DMS 273 (cell line): ENCODE measurements around the gene KCTD7.
A peak's percentile ranks its signal among the peaks of the same experiment; 100 is the strongest.
"Not testable (repeated sequence)": the region's sequence is repeated elsewhere in the genome, so short reads cannot be mapped to it uniquely, and the experiment has no call there.

Experiments
- DNase-seq: peaks from one replicate; lab custom pipeline; 2025; ENCODE audit not compliant: unreplicated experiment; lab: John Stamatoyannopoulos, UW

KCTD7 gene

GRCh38 chr7:66653719-66654274 is 25.1 kb downstream of the KCTD7 start:
- not testable (repeated sequence) for DNase-seq

GRCh38 chr7:66654275-66655112 is 25.8 kb downstream of the KCTD7 start:
- DNase-seq = peak; percentile 100

- DNase-seq = peak; percentile 78
These were observed 26.6 kb downstream of the KCTD7 start for GRCh38 chr7:66655113-66655806.

GRCh38 chr7:66655826-66656485 is 27.3 kb downstream of the KCTD7 start:
- not testable (repeated sequence) for DNase-seq

- no peak for DNase-seq
These were observed 29.1 kb downstream of the KCTD7 start for GRCh38 chr7:66657798-66658197.

GRCh38 chr7:66662646-66663264 is 34.1 kb downstream of the KCTD7 start:
- DNase-seq = no peak

- DNase-seq = peak; percentile 98
These were observed 36.1 kb downstream of the KCTD7 start for GRCh38 chr7:66664590-66665293.

- DNase-seq = no peak
These were observed 37.8 kb downstream of the KCTD7 start for GRCh38 chr7:66666313-66666952.

GRCh38 chr7:66667023-66667728 is 38.5 kb downstream of the KCTD7 start:
- DNase-seq = no peak

GRCh38 chr7:66668112-66668511 is 39.4 kb downstream of the KCTD7 start:
- no peak for DNase-seq

GRCh38 chr7:66668677-66669076 is 40.0 kb downstream of the KCTD7 start:
- peak; percentile 30 for DNase-seq

GRCh38 chr7:66669088-66669487 is 40.4 kb downstream of the KCTD7 start:
- DNase-seq = no peak

GRCh38 chr7:66669496-66669895 is 40.8 kb downstream of the KCTD7 start:
- no peak for DNase-seq

GRCh38 chr7:66671034-66671433 is 42.4 kb downstream of the KCTD7 start:
- DNase-seq = no peak

- not testable (repeated sequence) for DNase-seq
These were observed 42.8 kb downstream of the KCTD7 start for GRCh38 chr7:66671486-66671885.

GRCh38 chr7:66672432-66673123 is 43.9 kb downstream of the KCTD7 start:
- not testable (repeated sequence) for DNase-seq

- DNase-seq = not testable (repeated sequence)
These were observed 44.5 kb downstream of the KCTD7 start for GRCh38 chr7:66673124-66673640.

GRCh38 chr7:66679633-66680244 is 51.1 kb downstream of the KCTD7 start:
- no peak for DNase-seq
